Spleen (tissue), 11 donors: ENCODE results near the gene IL18. TPM values are rescaled to one million over a fixed set of nuclear protein-coding genes. Genes with fewer than 3 reads are reported as not detected.
"Not testable (repeated sequence)": the region's sequence is repeated elsewhere in the genome, so short reads cannot be mapped to it uniquely, and the experiment has no call there.

Source experiments
- DNase-seq: peaks from one replicate; pipeline ENCODE4 v3.0.0-alpha.2; 2020
- H3K27ac ChIP-seq, 8 donors: fragments of 200-600 bp; sonication (generic) in 7 of 8; 1 replicate in 4 of 8; 2 replicates in 4 of 8; pipeline versions ENCODE4 v1.5.0 to v1.8.0; 2016 to 2021; ENCODE audit warnings: inconsistent platforms in 4 of 8, mild to moderate bottlenecking in 4 of 8, moderate library complexity in 1 of 8
- H3K27me3 ChIP-seq, 7 donors: fragments of 200-600 bp; sonication (generic) in 6 of 7; replicated peaks in 1 of 7; 1 replicate in 4 of 7; 2 replicates in 3 of 7; pipeline versions ENCODE4 v1.5.0 to v1.8.0; 2016 to 2021; ENCODE audit warnings: inconsistent platforms in 3 of 7, mild to moderate bottlenecking in 1 of 7
- H3K36me3 ChIP-seq, 6 donors: fragments of 200-600 bp; sonication (generic) in 5 of 6; 1 replicate in 4 of 6; 2 replicates in 2 of 6; pipeline versions ENCODE4 v1.5.0 to v1.8.0; 2016 to 2021; ENCODE audit warnings: inconsistent platforms in 2 of 6
- H3K4me1 ChIP-seq, 6 donors: fragments of 200-600 bp; sonication (generic) in 5 of 6; 1 replicate in 3 of 6; 2 replicates in 3 of 6; pipeline versions ENCODE4 v1.5.0 to v1.8.0; 2016 to 2021; ENCODE audit warnings: inconsistent platforms in 3 of 6
- H3K4me3 ChIP-seq, 8 donors: fragments of 200-600 bp; sonication (generic) in 7 of 8; 1 replicate in 4 of 8; 2 replicates in 4 of 8; pipeline versions ENCODE4 v1.5.0 to v1.8.0; 2016 to 2021; ENCODE audit warnings: inconsistent platforms in 4 of 8, mild to moderate bottlenecking in 4 of 8, moderate library complexity in 2 of 8
- H3K9me3 ChIP-seq, 8 donors: fragments of 200-600 bp; sonication (generic) in 7 of 8; 1 replicate in 4 of 8; 2 replicates in 4 of 8; pipeline versions ENCODE4 v1.5.0 to v1.8.0; 2016 to 2021; ENCODE audit warnings: inconsistent platforms in 4 of 8
- POLR2A ChIP-seq, 3 donors: fragments of 450-650 bp; IDR thresholded peaks; one replicate each; pipeline ENCODE4 v1.5.1; 2017; ENCODE audit warnings: antibody characterized with exemption in 3 of 3, mild to moderate bottlenecking in 1 of 3
- POLR2AphosphoS5 ChIP-seq, 3 donors: sonication (generic); formaldehyde crosslinking; IDR thresholded peaks; one replicate each; pipeline ENCODE4 v1.5.1; 2017; ENCODE audit warnings: antibody characterized with exemption in 3 of 3
- WGBS, 5 donors: extraction: QIAGEN DNeasy Blood & Tissue Kit in 3 of 5; methylation state at CpG; one replicate each; pipeline versions ENCODE4 v1.1.5 to v1.1.7; 2013 to 2018; 5-methylcytosine and 5-hydroxymethylcytosine counted together
- intact Hi-C: fragments of 100-400 bp; cut with DNase I; formaldehyde crosslinking; loops from one replicate; pipeline ENCODE4 v1.15.0; 2023; ENCODE audit warnings: low total_unique reads
- polyA plus RNA-seq, 3 donors: library from polyadenylated mRNA; stranded (reverse); fragments of 200-250 nt; gene quantifications; one replicate each; pipeline ENCODE4 v1.2.1, GENCODE V29; 2013
- total RNA-seq, 7 donors: library from RNA; depleted of rRNA in 3 of 7; stranded (reverse); fragments of >200 nt in 3 of 7; fragmentation: NEBNext Ultra II Directional in 4 of 7; extraction: Animal tissue kit (Norgen Biotek cat#: 25700) in 4 of 7; gene quantifications; one replicate each; pipeline versions ENCODE4 v1.1.0 to v1.2.1, GENCODE V29; 2016 to 2021
- TF ChIP-seq, protein P1 (sequence below), 11 experiments: fragments of 200-600 bp in 7 of 11; fragments of 450-650 bp in 4 of 11; sonication (generic) in 4 of 11; IDR thresholded peaks in 8 of 11; conservative IDR thresholded peaks in 3 of 11; 1 replicate in 7 of 11; 2 replicates in 4 of 11; pipeline versions ENCODE4 v1.4.0 to v1.8.0; 2016 to 2021; ENCODE audit warnings: antibody characterized with exemption in 11 of 11, inconsistent platforms in 4 of 11, mild to moderate bottlenecking in 1 of 11
- donor health status: healthy with polysubstance abuse.
- donor health status: DM: no; HTN: no; CAD: no; lungs with moderate emphysema.
- donor health status: DM: no; HTN: no; CAD: no.
- donor health status: Bipolar disorder and iron deficiency.
- donor health status: healthy.
- donor health status: DM: no; HTN: no; CAD: no.
- donor health status: DM: yes; HTN: yes; CAD: no.

The IL18 gene
- total and polyA plus RNA-seq, 10 donors, result 38.5 to 83.5 (median 62.5) TPM

GRCh38 chr11:112210890-112211289 is 47.0 kb upstream of the IL18 start:
- 72 to 83% (median 83%) methylated on average over 1 of the region's 1 CpG for WGBS, 5 donors
- H3K9me3 ChIP-seq, result no peaks in the 10 kb centered on the region
- no peaks in the 10 kb centered on the region for H3K27me3 ChIP-seq
- TF ChIP-seq POLR2AphosphoS5 (IDR thresholded peaks at IDR 0.05), result no peak
- TF ChIP-seq POLR2A (IDR thresholded peaks at IDR 0.05), result no peak
- TF ChIP-seq, protein P1, sequence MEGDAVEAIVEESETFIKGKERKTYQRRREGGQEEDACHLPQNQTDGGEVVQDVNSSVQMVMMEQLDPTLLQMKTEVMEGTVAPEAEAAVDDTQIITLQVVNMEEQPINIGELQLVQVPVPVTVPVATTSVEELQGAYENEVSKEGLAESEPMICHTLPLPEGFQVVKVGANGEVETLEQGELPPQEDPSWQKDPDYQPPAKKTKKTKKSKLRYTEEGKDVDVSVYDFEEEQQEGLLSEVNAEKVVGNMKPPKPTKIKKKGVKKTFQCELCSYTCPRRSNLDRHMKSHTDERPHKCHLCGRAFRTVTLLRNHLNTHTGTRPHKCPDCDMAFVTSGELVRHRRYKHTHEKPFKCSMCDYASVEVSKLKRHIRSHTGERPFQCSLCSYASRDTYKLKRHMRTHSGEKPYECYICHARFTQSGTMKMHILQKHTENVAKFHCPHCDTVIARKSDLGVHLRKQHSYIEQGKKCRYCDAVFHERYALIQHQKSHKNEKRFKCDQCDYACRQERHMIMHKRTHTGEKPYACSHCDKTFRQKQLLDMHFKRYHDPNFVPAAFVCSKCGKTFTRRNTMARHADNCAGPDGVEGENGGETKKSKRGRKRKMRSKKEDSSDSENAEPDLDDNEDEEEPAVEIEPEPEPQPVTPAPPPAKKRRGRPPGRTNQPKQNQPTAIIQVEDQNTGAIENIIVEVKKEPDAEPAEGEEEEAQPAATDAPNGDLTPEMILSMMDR (IDR thresholded peaks at IDR 0.05 in 8 of 11, conservative IDR thresholded peaks at IDR 0.05 in 3 of 11), result no peak
- peaks cover 0 to 7% (median 0%) of the 10 kb centered on the region in 6 donors for H3K4me1 ChIP-seq
- H3K27ac ChIP-seq, result no peak overlapping the region
- no peaks in the 10 kb centered on the region for H3K36me3 ChIP-seq
- intact Hi-C loops, result loop anchor here (10.0 kb wide), 2 partner anchors 1074 to 1324 kb away; no protein-coding TSS in a partner anchor
- DNase-seq, result no peak
- no peak overlapping the region for H3K4me3 ChIP-seq

- DNase-seq, result no peak
- no peak for TF ChIP-seq POLR2AphosphoS5 (IDR thresholded peaks at IDR 0.05)
- TF ChIP-seq, protein P1 (IDR thresholded peaks at IDR 0.05 in 8 of 11, conservative IDR thresholded peaks at IDR 0.05 in 3 of 11), result no peak
- Histone ChIP-seq H3K36me3 (no peaks in the 10 kb centered on the region), H3K4me3 (no peak overlapping the region), H3K4me1 (no peaks in the 10 kb centered on the region), H3K27ac (no peak overlapping the region), H3K9me3 (no peaks in the 10 kb centered on the region), H3K27me3 (no peaks in the 10 kb centered on the region)
- intact Hi-C loops, result no loop called here
- WGBS, 5 donors, result 88 to 94% (median 92%) methylated on average over 19 to 23 of the region's 23 CpGs
Observed at GRCh38 chr11:112206071-112206470, 42.2 kb upstream of the IL18 start.

- Histone ChIP-seq H3K27ac (no peak overlapping the region), H3K36me3 (no peaks in the 10 kb centered on the region), H3K27me3 (no peaks in the 10 kb centered on the region), H3K4me3 (no peak overlapping the region), H3K9me3 (peaks cover 0 to 5% (median 0%) of the 10 kb centered on the region in 8 donors), H3K4me1 (peaks cover 0 to 9% (median 0%) of the 10 kb centered on the region in 6 donors)
- WGBS, 5 donors, result 11 to 21% (median 16%) methylated on average over 2 of the region's 2 CpGs
- DNase-seq, result no peak
- intact Hi-C loops, result no loop called here
- no peak for TF ChIP-seq POLR2A (IDR thresholded peaks at IDR 0.05)
- no peak for TF ChIP-seq POLR2AphosphoS5 (IDR thresholded peaks at IDR 0.05)
- TF ChIP-seq, protein P1 (IDR thresholded peaks at IDR 0.05 in 8 of 11, conservative IDR thresholded peaks at IDR 0.05 in 3 of 11), result no peak
Observed at GRCh38 chr11:112200252-112200651, 36.4 kb upstream of the IL18 start.

- H3K27ac ChIP-seq, H3K4me3 ChIP-seq, intact Hi-C loops, H3K36me3 ChIP-seq, H3K4me1 ChIP-seq, H3K27me3 ChIP-seq, DNase-seq, H3K9me3 ChIP-seq: not testable (repeated sequence)
- WGBS, 5 donors, result 79 to 94% (median 92%) methylated on average over 4 of the region's 4 CpGs
Observed at GRCh38 chr11:112199101-112199500, 35.2 kb upstream of the IL18 start.
